Tibial nerve (tissue), 4 donors: ENCODE measurements around the gene PIAS3. TPM values are rescaled to one million over a fixed set of nuclear protein-coding genes. Genes with fewer than 3 reads are reported as not detected.
A peak's percentile ranks its signal among the peaks of the same experiment; 100 is the strongest.

Source experiments
- DNase-seq, 2 donors: peaks; one replicate each; pipeline ENCODE4 v3.0.0-alpha.2; 2019; ENCODE audit warnings: low spot score in 2 of 2
- H3K27ac ChIP-seq, 4 donors: fragments of 200-600 bp; sonication (generic) in 3 of 4; one replicate each; pipeline ENCODE4 v1.5.1; 2017 to 2019; ENCODE audit warnings: mild to moderate bottlenecking in 1 of 4
- H3K27me3 ChIP-seq, 2 donors: fragments of 200-600 bp; sonication (generic) in 1 of 2; one replicate each; pipeline versions ENCODE4 v1.5.1 to v1.6.0; 2017 to 2019
- H3K36me3 ChIP-seq, 3 donors: fragments of 200-600 bp; sonication (generic); one replicate each; pipeline ENCODE4 v1.5.1; 2018 to 2019
- H3K4me1 ChIP-seq, 4 donors: fragments of 200-600 bp; sonication (generic) in 3 of 4; one replicate each; pipeline ENCODE4 v1.5.1; 2017 to 2019
- H3K4me3 ChIP-seq, 4 donors: fragments of 200-600 bp; sonication (generic) in 3 of 4; one replicate each; pipeline ENCODE4 v1.5.1; 2017 to 2019; ENCODE audit warnings: mild to moderate bottlenecking in 1 of 4, moderate library complexity in 1 of 4
- H3K9me3 ChIP-seq, 4 donors: fragments of 200-600 bp; sonication (generic) in 3 of 4; one replicate each; pipeline ENCODE4 v1.5.1; 2017 to 2019
- EP300 ChIP-seq, 2 donors: sonication (generic); formaldehyde crosslinking; IDR thresholded peaks; one replicate each; pipeline ENCODE4 v1.6.1; 2017; ENCODE audit warnings: antibody characterized with exemption in 2 of 2, mild to moderate bottlenecking in 1 of 2
- POLR2A ChIP-seq, 2 donors: fragments of 450-650 bp; IDR thresholded peaks; one replicate each; pipeline ENCODE4 v1.6.1; 2017; ENCODE audit warnings: antibody characterized with exemption in 2 of 2, mild to moderate bottlenecking in 2 of 2, moderate library complexity in 2 of 2
- WGBS, 2 donors: methylation state at CpG; one replicate each; pipeline ENCODE4 v1.1.5; 2018; 5-methylcytosine and 5-hydroxymethylcytosine counted together
- total RNA-seq, 4 donors: library from RNA; depleted of rRNA; stranded (reverse); fragments of >200 nt; gene quantifications; one replicate each; pipeline ENCODE4 v1.1.0, GENCODE V29; 2016
- TF ChIP-seq, protein P1 (sequence below), 5 experiments: fragments of 200-600 bp in 3 of 5; fragments of 450-650 bp in 2 of 5; sonication (generic) in 3 of 5; IDR thresholded peaks; one replicate each; pipeline ENCODE4 v1.5.1; 2016 to 2019; ENCODE audit warnings: antibody characterized with exemption in 5 of 5, mild to moderate bottlenecking in 3 of 5, moderate library complexity in 2 of 5

Gene PIAS3
- total RNA-seq, 4 donors from 2014 or later, result 25.5 to 29.1 (median 26.3) TPM

DNA sequence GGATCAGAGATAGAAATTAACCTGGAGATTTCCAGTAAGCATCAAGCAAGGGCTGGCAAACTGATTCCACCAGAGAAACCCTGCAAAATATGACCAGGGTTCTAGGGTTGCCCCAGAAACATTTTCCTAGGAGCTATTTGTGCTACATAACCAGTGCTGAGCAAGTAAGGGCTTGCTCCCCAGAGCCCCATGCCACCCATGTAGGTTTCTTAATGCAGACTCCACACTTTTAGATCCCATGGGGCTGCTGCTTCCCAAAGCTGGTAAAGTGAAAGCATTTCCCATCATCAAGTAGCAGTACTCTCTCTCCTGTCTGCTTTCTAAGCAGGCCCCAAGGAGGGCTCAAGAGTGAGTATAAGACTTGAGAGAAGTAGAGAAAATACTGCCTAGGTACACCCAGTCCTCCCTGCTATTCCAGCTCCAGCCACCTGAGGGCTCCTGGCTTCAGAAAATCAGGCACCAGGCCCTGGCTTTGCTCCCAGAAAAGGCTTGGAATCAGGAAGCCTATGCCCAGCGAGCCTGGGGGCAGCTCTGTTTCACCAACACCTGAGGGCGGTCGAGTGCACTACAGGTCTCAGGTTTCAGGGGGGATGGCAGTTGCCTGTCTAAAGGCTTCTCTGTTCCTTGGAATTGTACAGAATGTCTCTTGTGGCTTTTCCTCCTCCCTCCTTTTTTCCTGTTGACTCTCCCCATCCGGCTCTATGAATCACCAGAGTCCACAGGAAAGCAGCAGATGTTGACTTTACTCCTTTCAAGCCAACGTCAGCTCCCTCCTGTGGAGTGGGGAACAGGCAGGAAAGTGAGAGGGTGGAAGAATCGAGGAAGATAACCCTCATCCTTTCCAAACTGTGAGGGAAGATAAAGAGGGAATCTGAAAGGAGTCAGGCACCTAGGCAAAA, 33.0 kb upstream of the PIAS3 start:
- Histone ChIP-seq H3K4me1 (peaks cover 0 to 32% (median 21%) of the 10 kb centered on the region in 4 donors), H3K9me3 (no peaks in the 10 kb centered on the region), H3K27ac (peak overlapping the region; percentile 73 to 94 (median 86)), H3K27me3 (no peaks in the 10 kb centered on the region), H3K4me3 (peak overlapping the region in 1 of 4 donors; percentile 20), H3K36me3 (peaks cover 0 to 10% (median 0%) of the 10 kb centered on the region in 3 donors)
- 1 to 5% methylated on average over 6 of the region's 6 CpGs for WGBS, 2 donors
- peak; percentile 96 to 99 for DNase-seq
- peak in 1 of 2 donors; percentile 49 for TF ChIP-seq POLR2A (IDR thresholded peaks at IDR 0.05)
- TF ChIP-seq EP300 (IDR thresholded peaks at IDR 0.05), result peak; percentile 57 to 89
- TF ChIP-seq, protein P1, sequence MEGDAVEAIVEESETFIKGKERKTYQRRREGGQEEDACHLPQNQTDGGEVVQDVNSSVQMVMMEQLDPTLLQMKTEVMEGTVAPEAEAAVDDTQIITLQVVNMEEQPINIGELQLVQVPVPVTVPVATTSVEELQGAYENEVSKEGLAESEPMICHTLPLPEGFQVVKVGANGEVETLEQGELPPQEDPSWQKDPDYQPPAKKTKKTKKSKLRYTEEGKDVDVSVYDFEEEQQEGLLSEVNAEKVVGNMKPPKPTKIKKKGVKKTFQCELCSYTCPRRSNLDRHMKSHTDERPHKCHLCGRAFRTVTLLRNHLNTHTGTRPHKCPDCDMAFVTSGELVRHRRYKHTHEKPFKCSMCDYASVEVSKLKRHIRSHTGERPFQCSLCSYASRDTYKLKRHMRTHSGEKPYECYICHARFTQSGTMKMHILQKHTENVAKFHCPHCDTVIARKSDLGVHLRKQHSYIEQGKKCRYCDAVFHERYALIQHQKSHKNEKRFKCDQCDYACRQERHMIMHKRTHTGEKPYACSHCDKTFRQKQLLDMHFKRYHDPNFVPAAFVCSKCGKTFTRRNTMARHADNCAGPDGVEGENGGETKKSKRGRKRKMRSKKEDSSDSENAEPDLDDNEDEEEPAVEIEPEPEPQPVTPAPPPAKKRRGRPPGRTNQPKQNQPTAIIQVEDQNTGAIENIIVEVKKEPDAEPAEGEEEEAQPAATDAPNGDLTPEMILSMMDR (IDR thresholded peaks at IDR 0.05), result peak; percentile 90 to 98 (median 94)

DNA sequence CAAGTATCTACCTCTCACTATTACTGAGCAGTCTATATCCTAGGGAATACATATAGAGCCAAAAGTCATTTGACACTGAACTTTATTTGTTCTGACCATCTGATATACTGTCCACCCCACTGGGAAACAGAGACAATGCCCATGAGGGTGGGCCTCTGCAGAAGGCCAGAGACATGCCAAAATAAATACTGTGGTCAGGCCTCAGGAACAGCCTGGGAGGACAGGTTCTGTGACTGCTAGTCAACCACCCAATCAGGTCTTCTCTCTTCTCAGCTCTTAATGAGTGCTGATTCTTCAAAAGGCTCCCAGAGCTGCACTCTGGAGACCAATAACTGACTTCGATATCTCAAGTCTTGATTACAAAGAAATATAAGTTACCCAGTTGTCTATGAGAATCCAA, 32.3 kb upstream of the PIAS3 start:
- no peak for DNase-seq
- Histone ChIP-seq H3K4me1 (peaks cover 0 to 39% (median 24%) of the 10 kb centered on the region in 4 donors), H3K27ac (peak overlapping the region; percentile 73 to 94 (median 86)), H3K9me3 (no peaks in the 10 kb centered on the region), H3K27me3 (no peaks in the 10 kb centered on the region), H3K36me3 (peaks cover 0 to 6% (median 0%) of the 10 kb centered on the region in 3 donors), H3K4me3 (no peak overlapping the region)
- 46 to 50% methylated on average over 1 of the region's 1 CpG for WGBS, 2 donors
- TF ChIP-seq, protein P1 (IDR thresholded peaks at IDR 0.05), result no peak
- TF ChIP-seq POLR2A (IDR thresholded peaks at IDR 0.05) (no peak), EP300 (IDR thresholded peaks at IDR 0.05) (no peak)

DNA sequence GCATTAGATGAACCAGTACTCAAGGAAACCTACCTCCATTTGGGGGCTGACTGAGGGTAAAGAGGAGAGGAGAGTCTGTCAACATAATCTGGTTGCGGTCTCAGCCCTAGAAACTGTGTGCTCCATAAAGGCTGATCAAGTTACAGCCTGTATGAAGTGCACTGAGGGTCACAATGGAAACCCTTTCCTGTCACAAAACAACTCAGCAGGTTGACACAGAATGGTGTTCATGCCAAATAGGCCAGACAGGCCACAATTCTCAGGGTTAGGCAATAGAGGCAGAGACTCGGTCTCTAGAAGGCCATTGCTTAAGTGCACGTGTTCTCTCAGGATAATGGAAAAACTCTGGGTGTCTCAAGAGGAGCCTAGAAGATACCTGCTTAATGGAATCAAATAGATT, 30.8 kb upstream of the PIAS3 start:
- no peak overlapping the region for H3K4me3 ChIP-seq
- peak overlapping the region in 1 of 4 donors; percentile 19 for H3K27ac ChIP-seq
- WGBS, 2 donors, result 87 to 95% methylated on average over 3 of the region's 3 CpGs
- no peak for TF ChIP-seq POLR2A (IDR thresholded peaks at IDR 0.05)
- no peak for DNase-seq
- H3K27me3 ChIP-seq, result no peaks in the 10 kb centered on the region
- H3K9me3 ChIP-seq, result no peaks in the 10 kb centered on the region
- H3K4me1 ChIP-seq, result peaks cover 0 to 46% (median 28%) of the 10 kb centered on the region in 4 donors
- no peaks in the 10 kb centered on the region for H3K36me3 ChIP-seq

DNA sequence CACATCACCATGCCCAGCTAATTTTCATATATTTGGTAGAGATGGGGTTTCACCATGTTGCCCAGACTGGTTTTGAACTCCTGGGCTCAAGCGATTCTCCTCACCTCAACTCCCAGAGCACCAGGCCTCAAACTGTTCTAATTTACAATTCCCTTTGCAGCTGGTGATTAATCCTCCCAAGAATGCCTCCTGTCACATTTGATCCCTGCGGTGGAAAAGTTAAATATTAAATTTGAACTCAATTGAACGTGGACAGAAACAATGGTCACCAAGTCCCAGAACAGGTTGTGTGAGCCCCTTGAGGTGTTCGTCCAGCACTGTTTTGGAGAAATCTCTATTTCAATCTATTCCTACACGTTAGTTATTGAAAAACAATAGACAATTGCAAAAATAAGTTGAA, 28.8 kb upstream of the PIAS3 start:
- H3K27ac ChIP-seq, result no peak overlapping the region

DNA sequence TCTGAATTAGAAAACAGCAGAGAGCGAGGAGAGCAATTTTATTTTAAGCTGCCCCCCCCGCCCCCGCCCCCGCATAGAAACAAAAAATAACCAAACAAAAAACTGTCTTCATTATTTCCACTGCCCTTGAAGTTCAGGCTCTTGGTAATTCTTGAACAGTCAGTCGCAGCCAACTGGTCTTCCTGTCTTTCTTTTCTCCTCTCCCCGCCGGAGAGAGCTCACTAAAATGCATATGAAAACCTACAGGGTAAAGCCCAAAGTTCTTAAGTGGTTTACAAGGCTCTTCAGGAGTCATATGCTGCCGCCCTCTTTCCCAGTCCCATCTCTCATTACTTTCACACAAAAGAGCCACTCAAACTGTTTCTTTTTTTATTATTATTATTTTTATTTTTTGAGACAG, 27.9 kb upstream of the PIAS3 start:
- Histone ChIP-seq H3K9me3 (no peaks in the 10 kb centered on the region), H3K4me1 (peaks cover 0 to 30% (median 19%) of the 10 kb centered on the region in 4 donors), H3K27me3 (no peaks in the 10 kb centered on the region), H3K4me3 (no peak overlapping the region), H3K36me3 (no peaks in the 10 kb centered on the region), H3K27ac (no peak overlapping the region)
- no peak for DNase-seq
- WGBS, 2 donors, result 47 to 52% methylated on average over 8 of the region's 8 CpGs
- TF ChIP-seq POLR2A (IDR thresholded peaks at IDR 0.05) (no peak), EP300 (IDR thresholded peaks at IDR 0.05) (no peak)
- TF ChIP-seq, protein P1 (IDR thresholded peaks at IDR 0.05), result no peak

More for the DNA sequence above, 28.8 kb upstream of the PIAS3 start:
- Histone ChIP-seq H3K27me3 (no peaks in the 10 kb centered on the region), H3K9me3 (no peaks in the 10 kb centered on the region), H3K36me3 (no peaks in the 10 kb centered on the region), H3K4me3 (no peak overlapping the region), H3K4me1 (peaks cover 0 to 38% (median 25%) of the 10 kb centered on the region in 4 donors)
- DNase-seq, result no peak
- TF ChIP-seq EP300 (IDR thresholded peaks at IDR 0.05) (no peak), POLR2A (IDR thresholded peaks at IDR 0.05) (no peak)
- TF ChIP-seq, protein P1 (IDR thresholded peaks at IDR 0.05), result no peak
- 78 to 80% methylated on average over 5 of the region's 5 CpGs for WGBS, 2 donors
